Fibroblast of skin of left biceps (primary cell): Measurements from ENCODE around the gene SNX25.

Experiments used
- DNase-seq, 2 experiments: peaks; one replicate each; pipeline ENCODE4 v3.0.0-alpha.2; 2013; ENCODE audit warnings: low read depth in 2 of 2

The SNX25 gene

DNA sequence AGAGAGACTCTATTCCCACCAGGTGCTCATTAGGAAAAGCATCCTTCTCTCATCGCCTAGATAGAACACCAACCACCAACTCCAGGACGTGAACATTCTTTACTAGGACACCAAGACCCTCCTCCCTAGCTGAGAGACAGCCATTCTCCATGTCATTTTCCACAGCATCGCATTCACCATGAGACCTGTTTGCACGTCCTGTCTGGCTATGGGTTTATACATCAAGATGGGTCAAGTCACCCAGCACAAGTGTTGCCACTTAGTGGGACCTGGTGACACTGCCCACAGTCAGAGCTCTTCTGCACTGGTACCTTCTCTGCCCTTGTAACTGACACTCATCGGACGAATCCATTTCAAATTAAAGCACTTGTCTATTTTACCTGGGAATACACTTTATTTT lies 168.9 kb downstream of the SNX25 start:
- DNase-seq = no peak

DNA sequence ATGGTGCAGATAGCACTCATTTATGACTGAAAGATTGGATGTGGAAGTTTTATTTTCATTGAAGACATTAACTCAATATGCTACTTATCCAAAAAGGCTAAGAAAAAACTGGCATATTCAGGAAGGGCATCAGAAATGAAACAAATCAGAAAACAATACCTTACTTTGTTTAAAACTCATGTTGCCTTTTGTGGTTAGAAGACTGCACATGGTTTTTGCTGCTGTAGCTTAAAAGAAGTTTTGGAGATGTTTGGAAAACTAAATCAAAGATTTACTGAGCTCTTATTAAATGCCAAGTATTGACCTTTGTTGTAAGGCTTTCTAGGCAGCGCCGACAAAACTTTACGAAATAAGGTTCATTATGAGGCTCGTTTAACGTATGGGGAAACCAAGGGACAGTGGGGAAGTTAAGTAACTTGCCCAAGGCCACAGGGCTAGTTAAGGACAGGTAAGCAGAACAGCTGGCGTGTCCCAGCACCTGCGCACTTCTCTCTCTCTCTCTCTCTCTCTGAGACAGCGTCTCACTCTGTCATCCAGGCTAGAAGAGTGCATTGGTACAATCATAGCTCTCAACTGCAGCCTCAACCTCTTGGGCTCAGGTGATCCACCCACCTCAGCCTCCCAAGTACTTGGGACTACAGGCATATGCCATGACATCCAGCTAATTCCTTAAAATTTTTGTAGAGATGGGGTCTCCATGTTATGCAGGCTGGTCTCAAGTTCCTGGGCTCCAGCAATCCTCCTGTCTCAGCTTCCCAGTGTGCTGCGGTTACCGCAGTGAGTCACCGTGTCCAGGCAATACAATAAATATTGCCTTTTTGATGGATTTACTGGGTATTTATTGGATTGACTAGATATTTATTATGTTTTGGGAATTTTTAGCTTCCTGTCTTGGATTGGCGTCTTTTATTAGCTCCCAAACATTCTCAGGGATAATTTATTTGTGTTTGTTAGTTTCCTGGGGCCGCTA lies 170.2 kb downstream of the SNX25 start:
- no peak for DNase-seq

DNA sequence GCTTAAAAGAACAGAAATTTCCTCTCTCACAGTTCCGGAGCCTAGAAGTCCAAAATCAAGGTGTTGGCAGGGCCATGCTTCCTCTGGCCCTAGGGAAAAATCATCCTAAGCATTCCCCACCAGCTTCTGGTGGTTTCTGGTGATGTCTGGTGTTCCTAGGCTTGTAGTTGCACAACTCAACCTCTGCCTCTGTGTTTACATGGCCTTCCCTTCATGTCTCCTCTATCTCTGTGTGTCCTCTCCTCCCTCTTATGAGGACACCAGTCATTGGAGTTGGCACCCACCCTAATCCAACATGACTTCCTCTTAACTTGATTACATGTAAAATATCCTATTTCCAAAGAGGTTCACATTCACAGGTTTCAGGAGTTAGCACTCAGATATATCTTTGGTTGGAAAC lies 170.9 kb downstream of the SNX25 start:
- DNase-seq = no peak

DNA sequence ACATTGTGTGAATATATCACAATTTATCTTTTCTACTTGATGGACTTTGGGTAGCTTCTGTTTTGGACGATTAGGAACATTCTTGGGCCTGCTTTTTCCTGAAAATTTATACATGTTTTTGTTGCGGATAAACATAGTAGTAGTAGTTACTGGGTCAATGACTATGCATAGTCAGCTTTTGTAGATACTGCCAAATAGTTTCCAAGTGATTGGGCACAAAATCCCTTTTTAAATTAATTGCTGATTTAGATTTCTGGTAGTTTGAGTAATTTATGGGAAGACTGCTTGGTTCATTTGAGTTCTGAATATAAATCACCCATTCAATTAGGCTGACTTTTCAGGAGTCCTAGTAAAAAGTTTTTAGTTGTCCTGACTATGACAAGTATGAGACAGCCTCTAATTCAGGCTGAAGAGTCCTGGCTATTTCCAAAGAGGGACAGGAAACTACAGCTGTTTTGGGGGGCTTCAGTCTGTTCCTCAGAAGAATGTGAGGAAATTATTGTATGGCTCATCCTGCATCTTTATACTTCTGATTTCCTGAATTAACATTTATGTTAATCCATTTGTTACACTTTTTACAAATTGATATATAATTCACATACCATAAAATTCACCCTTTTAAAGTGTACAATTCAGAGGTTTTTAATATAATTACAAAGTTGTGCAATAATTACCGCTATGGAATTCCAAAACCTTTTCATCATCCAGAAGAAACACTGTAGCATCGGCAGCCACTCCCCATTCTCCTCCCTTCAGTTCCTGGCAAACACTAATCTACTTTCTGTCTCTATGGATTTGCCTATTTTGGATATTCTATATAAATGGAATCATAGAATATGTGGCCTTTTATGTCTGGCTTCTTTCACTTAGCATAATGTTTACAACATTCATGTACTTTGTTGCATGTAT lies 172.1 kb downstream of the SNX25 start:
- DNase-seq = no peak

DNA sequence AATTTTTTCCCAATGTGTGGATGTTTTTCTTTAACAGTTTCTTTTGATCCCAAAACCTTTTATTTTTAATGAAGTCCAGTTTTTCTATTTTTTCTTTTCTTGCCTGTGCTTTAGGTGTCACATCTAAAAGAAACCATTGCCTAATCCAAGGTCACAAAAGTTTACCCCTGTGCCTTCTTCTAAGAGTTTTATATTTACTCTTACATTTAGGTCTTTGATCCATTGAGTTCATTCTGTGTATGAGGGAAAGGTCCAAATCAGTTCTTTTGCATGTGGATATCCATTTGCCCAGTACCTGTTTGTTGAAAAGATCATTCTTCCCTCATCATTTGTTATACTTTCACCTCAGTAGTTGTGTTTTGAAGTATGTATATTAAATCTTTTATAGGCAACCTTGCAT lies 173.4 kb downstream of the SNX25 start:
- no peak for DNase-seq

DNA sequence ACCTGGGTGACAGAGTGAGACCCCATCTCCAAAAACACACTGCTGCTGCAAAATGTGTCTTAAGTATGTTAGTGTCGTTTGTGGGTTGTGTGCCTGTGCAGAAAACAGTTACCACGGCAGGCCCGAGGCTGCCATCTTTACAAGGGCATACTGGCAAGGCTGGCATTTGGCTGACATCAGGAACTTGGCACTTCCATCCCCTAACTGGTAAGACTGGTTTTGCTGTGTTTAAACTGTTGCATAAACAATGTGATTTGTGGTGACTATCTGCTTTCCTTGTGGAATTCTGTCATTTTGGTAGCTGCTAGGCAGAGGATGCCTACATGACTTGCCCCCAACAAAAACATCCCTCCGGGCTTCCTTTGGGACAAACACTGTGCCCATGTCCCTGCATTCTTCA lies 174.1 kb downstream of the SNX25 start:
- no peak for DNase-seq

DNA sequence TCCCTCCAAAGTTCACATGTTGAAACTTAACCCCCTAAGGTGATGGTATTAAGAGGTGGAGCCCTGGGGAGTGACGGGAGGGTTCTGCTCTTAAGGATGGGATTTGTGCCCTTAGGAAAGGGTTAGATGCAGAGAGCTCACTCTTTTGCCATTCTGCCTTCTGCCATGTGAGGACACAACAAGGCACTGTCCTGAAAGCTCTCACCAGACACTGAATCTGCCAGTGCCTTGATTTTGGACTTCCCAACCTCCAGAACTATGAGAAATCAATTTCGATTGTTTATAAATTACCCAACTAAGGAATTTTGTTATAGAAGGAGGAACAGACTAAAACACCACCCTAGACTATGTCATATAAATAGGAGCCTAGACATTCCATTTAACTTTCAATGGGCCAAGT lies 174.7 kb downstream of the SNX25 start:
- no peak for DNase-seq

DNA sequence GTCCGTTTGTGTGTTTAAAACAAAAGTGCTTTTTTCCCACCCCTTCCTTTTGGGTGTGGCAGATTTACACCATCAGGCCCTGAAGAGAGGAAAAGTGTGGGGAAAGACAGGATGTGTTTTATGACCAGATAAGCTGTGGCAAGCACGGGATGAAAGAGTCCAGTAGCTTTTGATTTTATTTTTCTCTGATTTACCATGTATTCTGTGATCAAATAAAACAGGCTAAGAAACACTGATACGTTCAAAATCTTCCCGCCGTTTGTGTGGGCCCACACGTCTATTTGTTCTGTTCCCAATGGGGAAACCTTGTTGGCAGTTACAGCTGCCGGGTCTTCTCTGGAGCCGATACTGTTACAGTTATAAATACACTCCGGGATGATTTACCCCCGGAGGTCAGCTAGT lies 175.5 kb downstream of the SNX25 start:
- DNase-seq = no peak

DNA sequence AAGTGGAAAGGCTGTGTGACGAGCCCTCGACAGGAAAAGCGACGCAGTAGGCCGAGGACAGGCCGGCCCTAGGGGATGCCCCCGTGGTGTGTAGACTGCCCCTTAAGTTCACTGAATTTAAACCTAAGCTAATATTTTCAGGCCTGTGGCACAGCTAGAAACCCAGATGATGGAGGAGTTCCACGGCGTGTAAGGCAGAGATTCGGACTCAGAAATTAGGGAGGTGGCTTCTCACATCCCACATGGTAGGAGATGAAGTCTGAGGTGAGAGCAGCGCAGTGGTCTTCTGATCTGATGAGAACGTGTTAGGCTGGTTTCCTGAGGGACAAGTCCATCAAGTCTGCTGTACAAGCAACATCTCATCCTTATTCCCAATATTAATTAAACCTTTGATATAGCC lies 178.6 kb downstream of the SNX25 start:
- no peak for DNase-seq

DNA sequence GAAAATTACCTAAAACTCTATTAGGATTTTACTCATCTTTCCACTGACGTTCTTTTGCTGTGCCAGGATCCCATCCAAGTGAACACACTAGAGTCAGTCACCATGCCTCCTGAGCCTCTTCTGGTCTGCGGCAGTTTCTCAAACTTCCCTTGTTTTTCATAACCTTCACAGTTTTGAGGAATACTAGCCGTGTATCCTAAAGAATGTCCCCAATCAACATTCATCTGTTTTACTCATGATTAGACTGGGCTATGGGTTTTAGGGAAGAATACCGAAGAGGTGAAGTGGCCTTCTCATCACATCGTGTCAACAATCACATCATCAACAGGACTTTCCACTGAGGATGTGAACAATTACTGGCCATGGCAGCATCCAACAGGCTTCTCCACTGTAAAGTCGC lies 181.5 kb downstream of the SNX25 start:
- DNase-seq = no peak

DNA sequence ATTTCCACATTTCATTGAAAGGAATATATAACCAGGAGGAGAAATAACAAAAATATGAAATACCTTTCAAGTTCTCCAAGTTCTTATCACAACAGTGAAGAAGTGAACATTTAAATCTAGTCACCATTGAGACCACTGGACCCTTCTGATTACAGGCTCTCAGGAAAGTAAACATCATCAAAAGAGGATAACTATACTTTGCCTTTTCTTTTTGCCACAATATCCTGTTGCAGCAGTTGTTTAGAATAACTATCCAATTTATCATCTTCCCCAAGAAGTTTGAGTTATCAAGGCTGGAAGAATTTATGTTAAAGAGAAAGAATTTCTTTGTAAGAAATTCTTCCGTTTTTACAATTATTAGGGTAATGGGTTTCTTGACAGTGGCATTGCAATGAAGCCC lies 182.8 kb downstream of the SNX25 start:
- no peak for DNase-seq

DNA sequence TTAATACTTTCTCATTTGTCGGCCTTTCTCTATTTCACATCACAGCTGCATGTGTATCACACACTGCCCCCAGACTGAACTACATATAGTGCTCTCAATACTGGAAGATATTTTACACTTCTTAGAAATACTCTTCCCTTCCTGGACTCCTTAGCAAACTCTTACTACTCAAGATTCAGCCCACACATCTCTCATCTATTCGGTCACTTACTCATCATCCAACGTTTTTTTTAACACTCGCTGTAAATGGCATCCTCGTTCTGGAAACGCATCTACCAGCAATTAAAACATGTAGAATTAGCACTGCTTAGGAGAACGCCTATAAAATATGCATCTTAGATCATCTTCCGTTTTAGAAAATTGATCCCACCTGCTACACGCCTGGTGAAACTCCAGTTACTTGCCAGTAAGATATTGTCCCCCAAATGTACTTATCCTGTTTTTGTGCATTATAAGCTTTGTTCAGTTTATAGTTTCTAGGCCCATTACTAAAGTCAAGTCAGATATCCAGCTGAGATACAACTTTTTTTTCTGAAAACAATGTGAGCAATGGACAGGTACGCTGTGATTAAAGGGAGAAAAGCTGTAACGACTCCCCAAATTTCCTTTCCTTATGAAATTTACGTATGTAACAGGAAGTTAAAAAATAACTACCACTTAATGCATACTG lies 185.3 kb downstream of the SNX25 start:
- no peak for DNase-seq

DNA sequence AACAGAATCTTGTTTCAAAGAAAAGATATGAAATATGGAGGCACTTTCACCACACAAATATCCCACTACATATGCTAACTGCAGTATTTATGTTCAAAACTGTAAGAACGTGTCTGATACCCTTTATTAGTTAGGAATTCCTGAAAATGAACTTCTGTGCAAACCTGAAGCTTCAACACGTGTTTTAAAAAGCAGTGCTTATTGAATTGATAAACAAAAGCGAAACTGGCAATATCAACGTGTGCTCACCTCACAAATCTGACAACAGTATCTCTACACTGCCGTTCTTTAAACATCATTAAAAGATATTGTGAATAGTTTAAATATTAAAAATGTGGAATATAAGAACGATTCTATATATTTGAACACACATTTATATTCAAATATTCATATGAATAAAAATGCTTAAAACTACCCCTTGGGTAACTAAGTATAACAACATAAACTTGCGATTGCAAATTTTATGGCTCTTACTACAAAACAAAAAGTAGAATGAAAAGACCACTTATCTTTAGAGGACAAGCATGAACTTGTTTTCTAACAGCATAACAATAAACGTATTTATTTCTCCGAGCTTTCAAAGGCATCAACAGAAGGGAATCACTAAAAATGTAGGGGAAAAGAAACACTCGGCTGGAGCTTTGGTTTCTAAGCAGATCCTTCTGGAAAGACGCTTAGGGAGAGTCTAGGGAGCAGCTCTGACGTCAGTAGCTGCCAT lies 186.0 kb downstream of the SNX25 start, which contains the start of gene LRP2BP:
Gene LRP2BP (minus strand): TSS at position 687 of the 718 bp plus-strand sequence. CDS start 17,738 bp downstream, outside the sequence.
- peak in 1 of 2 experiments; percentile 56 for DNase-seq

DNA sequence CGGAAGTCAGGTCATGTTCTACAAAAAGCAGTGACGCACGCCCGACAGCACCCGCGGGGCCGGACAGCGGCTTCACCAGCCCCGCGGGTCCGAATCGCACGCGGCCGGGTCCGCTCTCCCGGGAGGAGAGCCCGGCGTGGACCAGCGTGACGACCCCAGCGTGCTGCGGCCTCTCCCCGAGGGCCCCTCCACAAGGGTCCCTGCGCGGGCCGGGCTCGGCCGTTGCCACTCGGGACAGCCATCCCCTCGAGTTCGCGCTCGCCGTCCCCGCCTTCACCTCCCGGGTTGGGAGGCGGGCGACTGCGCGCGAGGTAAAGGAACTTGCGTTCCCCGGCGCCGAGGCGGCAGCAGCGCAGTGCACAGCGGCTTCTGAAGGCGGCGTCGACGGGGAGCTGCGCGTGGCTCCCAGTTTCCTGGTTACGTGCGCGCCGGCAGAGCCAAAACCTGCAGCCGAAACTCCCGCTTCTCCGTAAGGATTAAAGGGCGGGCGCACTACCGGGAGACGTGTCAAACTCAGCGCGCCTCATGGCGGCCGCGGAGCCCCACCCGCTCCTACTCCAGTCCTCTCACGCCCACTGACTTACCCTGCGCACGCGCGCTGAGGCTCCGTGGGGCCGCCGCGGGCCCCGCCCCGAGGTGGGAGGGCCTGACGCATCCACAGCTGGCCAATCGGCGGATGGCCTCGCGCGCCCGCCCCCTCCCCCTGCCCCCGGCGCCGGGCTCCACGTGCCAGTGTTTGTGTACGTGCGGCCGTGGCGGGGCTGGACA lies 186.7 kb downstream of the SNX25 start:
- DNase-seq = peak; percentile 96

DNA sequence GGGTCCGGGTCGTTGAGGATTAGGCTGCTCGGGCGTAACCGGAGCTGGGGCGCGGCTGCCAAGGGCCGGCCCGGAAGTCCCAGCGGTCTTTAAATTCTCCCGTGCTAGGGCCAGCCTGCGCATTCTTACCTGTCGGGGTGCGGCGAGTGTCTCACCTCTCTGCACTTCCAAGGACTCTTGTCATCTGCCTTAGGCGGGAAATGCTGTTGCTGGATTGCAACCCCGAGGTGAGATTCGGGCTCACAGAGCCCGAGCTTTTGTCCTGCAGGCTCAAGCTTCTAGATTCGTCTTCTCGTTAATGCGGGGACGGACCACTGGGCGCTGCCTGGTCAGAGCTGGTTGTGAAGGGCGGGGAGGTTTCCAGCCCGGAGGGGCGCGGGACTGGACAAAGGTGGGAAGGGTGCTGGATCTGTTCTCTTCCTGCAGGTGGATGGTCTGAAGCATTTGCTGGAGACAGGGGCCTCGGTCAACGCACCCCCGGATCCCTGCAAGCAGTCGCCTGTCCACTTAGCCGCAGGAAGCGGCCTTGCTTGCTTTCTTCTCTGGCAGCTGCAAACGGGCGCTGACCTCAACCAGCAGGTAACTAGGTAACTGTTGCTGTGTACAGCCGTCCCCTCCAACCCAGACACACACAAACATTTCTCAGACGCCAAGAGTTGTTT lies 187.5 kb downstream of the SNX25 start, which contains the start of gene ANKRD37:
Gene ANKRD37 (plus strand): TSS at position 118 of the 662 bp plus-strand sequence. CDS start 83 bp downstream, at position 201.
- DNase-seq = no peak

DNA sequence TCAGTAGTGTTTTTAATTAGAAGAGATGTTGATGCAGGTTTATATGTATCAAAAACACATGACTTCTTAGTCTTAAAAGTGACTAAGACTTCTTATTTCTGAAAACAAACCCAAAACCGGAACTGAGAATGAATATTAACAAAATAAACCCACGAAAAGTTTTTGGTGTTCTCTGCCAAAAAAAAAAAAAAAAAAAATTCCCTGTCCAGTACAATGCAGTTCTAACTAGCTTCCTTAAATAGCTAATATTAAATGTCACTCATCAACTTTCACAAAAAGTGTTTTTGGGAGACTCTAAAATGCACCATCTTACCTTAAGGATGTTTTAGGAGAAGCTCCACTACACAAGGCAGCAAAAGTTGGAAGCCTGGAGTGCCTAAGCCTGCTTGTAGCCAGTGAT lies 189.2 kb downstream of the SNX25 start:
- DNase-seq = no peak

DNA sequence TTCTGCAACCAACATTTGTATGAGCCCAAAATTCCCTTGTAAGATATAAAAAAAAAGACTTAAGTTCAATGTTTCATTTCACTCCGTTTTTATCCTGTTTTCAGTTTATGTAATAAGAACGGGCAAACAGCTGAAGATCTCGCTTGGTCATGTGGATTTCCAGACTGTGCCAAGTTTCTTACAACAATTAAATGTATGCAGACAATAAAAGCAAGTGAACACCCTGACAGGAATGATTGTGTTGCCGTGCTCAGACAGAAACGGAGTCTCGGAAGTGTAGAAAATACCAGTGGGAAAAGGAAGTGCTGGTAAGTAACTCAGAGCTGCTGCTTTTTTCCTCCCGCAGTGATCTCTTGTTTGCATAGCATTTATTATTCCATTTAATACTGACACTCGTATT lies 190.1 kb downstream of the SNX25 start:
- no peak for DNase-seq

DNA sequence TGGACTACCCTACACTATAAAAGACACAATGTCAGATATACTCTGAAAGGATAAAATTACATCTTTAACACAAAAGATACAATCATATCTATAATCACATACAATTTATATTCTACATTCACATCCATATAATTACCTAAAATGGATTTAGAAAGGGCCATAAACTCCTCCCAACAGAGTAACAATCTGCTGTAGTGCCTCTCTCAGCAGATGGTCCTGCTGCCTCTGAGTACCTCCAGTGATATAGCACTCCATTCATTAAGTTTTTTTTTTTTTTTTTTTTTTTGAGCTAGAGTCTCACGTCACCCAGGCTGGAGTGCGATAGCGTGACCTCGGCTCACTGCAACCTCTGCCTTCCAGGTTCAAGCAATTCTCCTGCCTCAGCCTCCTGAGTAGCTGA lies 194.6 kb downstream of the SNX25 start:
- no peak for DNase-seq

DNA sequence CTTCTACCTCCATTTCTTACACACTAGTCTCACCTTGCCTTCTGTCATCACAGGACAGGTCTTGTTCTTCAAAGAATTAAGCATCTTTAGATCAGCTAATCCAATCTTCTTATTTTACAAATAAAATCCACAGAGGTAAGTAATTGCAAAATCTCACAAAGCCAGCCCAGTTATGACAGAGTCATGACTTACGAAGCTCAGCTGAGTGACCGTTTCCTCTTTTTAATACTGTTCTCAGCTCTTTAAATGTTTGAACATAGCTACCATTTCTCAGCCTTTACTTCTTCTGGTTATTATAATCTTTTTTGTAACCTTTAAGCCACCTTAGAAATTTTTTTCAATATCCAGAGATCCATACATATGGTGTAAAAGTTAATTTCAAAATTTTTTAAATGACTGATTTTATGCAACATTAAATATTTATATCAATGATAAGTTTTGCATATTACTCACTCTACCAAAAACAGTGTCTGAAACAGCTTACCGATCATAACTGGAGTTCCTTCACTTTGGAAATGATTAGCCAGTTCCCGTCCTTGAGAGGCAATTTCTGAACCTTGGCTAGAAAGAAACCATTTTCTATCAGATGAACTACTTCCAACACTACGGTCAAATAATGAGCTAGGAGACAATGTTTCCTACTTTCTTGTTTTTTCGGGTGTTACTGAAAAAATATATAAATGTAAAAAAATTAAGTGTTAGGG lies 196.1 kb downstream of the SNX25 start:
- no peak for DNase-seq
